Endothelial cell (in vitro differentiated cells): ENCODE data around the gene ATXN1. TPM values are rescaled to one million over a fixed set of nuclear protein-coding genes. Genes with fewer than 3 reads are reported as not detected.

Experiments
- DNase-seq: peaks from one replicate; pipeline ENCODE4 v3.0.0; 2021; ENCODE audit warnings: low spot score
- H3K27ac Mint-ChIP-seq: one replicate; pipeline ENCODE4 v1.8.0; 2021; ENCODE audit warnings: mixed read lengths, inconsistent platforms; ENCODE audit not compliant: unreplicated experiment
- H3K27me3 Mint-ChIP-seq: one replicate; pipeline ENCODE4 v1.8.0; 2021; ENCODE audit warnings: mild to moderate bottlenecking, moderate library complexity, mixed read lengths, inconsistent platforms; ENCODE audit not compliant: unreplicated experiment
- H3K36me3 Mint-ChIP-seq: one replicate; pipeline ENCODE4 v1.8.0; 2021; ENCODE audit warnings: mild to moderate bottlenecking, low read depth, mixed read lengths, inconsistent platforms; ENCODE audit not compliant: unreplicated experiment
- H3K4me1 Mint-ChIP-seq: one replicate; pipeline ENCODE4 v1.8.0; 2021; ENCODE audit warnings: mild to moderate bottlenecking, mixed read lengths, inconsistent platforms; ENCODE audit not compliant: unreplicated experiment
- H3K4me3 Mint-ChIP-seq: one replicate; pipeline ENCODE4 v1.8.0; 2021; ENCODE audit warnings: mild to moderate bottlenecking, mixed read lengths, inconsistent platforms; ENCODE audit not compliant: unreplicated experiment
- H3K9me3 Mint-ChIP-seq: one replicate; pipeline ENCODE4 v1.8.0; 2021; ENCODE audit warnings: mixed read lengths, inconsistent platforms; ENCODE audit not compliant: unreplicated experiment
- CTCF ChIP-seq: fragments of 200-600 bp; sonication (generic); IDR thresholded peaks from one replicate; pipeline ENCODE4 v1.5.0; 2021; ENCODE audit warnings: antibody characterized with exemption; ENCODE audit not compliant: unreplicated experiment
- long read RNA-seq: library from polyadenylated mRNA; unstranded; transcript quantifications from one replicate; pipeline ENCODE4 v2.0.0, GENCODE V29; 2020; ENCODE audit not compliant: unreplicated experiment
- total RNA-seq: library from RNA; stranded (reverse); fragmentation: NEBNext Ultra II Directional; extraction: Animal tissue kit (Norgen Biotek cat#: 25700); gene quantifications from one replicate; pipeline ENCODE4 v1.2.1, GENCODE V29; 2021; ENCODE audit not compliant: unreplicated experiment

ATXN1 gene
- total RNA-seq: 18.7 TPM
- long read RNA-seq, partial matches to known transcripts: 0 of 3 reads
- long read RNA-seq, other reads (novel, unspliced or antisense): 3 of 3 reads

- no peak for TF ChIP-seq CTCF
- Mint-ChIP-seq H3K4me1 (peaks cover 18% of the 10 kb centered on the region), H3K36me3 (peaks cover 3% of the 10 kb centered on the region), H3K27me3 (peaks cover 5% of the 10 kb centered on the region), H3K9me3 (no peaks in the 10 kb centered on the region), H3K4me3 (peak within 1 kb of the TSS; percentile 95), H3K27ac (peak within 1 kb of the TSS; percentile 54)
- peak; percentile 62 for DNase-seq
Observed at GRCh38 chr6:16760516-16761470, at the start of gene ATXN1. Gene ATXN1 (minus strand): TSS chr6:16761460.

GRCh38 chr6:16810411-16810810 lies 49.2 kb upstream of the ATXN1 start:
- TF ChIP-seq CTCF: no peak
- H3K27ac Mint-ChIP-seq: no peak overlapping the region
- H3K9me3 Mint-ChIP-seq: peaks cover 15% of the 10 kb centered on the region

GRCh38 chr6:16809753-16810358 lies 48.6 kb upstream of the ATXN1 start:
- DNase-seq: no peak
- TF ChIP-seq CTCF: no peak
- Mint-ChIP-seq H3K27me3 (no peaks in the 10 kb centered on the region), H3K36me3 (peaks cover 21% of the 10 kb centered on the region), H3K9me3 (peaks cover 15% of the 10 kb centered on the region), H3K4me1 (no peaks in the 10 kb centered on the region), H3K4me3 (no peak overlapping the region), H3K27ac (no peak overlapping the region)

More at GRCh38 chr6:16810411-16810810, 49.2 kb upstream of the ATXN1 start:
- peaks cover 21% of the 10 kb centered on the region for H3K36me3 Mint-ChIP-seq
- no peaks in the 10 kb centered on the region for H3K4me1 Mint-ChIP-seq
- H3K4me3 Mint-ChIP-seq: no peak overlapping the region
- no peaks in the 10 kb centered on the region for H3K27me3 Mint-ChIP-seq
- DNase-seq: no peak

DNA sequence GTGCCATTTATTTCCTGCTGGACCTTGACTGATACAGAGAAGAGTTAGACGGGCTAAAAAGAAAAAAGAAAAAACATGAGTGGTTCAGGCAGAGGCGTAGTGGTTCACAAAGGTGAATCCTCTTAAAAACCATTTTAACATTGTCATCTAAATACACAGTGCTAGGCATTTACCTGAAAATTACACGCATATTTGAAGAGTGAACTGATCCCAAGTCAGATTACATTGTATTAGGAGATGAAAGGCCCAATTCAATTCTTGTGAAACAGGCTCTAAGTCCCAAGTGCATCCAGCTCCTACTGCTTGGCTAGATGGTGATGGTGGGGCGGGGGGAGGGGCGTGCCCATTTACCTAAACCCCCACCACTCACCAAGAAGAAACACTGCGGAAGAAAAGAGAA lies 46.7 kb upstream of the ATXN1 start:
- TF ChIP-seq CTCF: no peak
- no peak overlapping the region for H3K27ac Mint-ChIP-seq
- peaks cover 9% of the 10 kb centered on the region for H3K9me3 Mint-ChIP-seq

DNA sequence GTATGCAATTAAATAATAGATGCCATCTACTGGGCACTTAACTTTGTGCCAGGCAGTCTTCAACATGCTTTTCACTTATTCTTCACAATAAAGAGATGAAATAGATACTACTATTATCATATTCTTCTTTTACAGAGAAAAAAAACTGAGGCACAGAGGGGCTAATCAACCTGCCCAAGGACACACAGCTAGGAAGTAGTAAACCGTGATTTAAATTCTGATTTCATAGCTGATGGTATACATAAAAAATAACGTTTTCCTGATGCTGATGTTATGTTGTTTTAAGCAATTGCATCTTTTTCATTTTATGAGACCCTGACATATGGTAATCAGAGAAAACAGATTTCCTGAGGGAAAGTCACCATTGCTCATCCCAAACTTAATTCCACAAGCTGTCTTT lies 45.1 kb upstream of the ATXN1 start:
- no peak for DNase-seq
- H3K27ac Mint-ChIP-seq: no peak overlapping the region
- no peak for TF ChIP-seq CTCF
- H3K4me3 Mint-ChIP-seq: no peak overlapping the region
- no peaks in the 10 kb centered on the region for H3K9me3 Mint-ChIP-seq
- H3K36me3 Mint-ChIP-seq: no peaks in the 10 kb centered on the region
- H3K27me3 Mint-ChIP-seq: no peaks in the 10 kb centered on the region
- peaks cover 3% of the 10 kb centered on the region for H3K4me1 Mint-ChIP-seq

More for the DNA sequence above, 46.7 kb upstream of the ATXN1 start:
- H3K27me3 Mint-ChIP-seq: no peaks in the 10 kb centered on the region
- no peak for DNase-seq
- no peak overlapping the region for H3K4me3 Mint-ChIP-seq
- H3K36me3 Mint-ChIP-seq: peaks cover 11% of the 10 kb centered on the region
- H3K4me1 Mint-ChIP-seq: peaks cover 3% of the 10 kb centered on the region
